GM19324 (cell line): ENCODE measurements around the gene THSD8.

Source experiments
- ATAC-seq: cut with Tn5 transposase; IDR thresholded peaks from one replicate; pipeline ENCODE4 v1.9.1; 2021; ENCODE audit warnings: mild to moderate bottlenecking, moderate library complexity; ENCODE audit not compliant: unreplicated experiment, low FRiP score

The THSD8 gene

GRCh38 chr19:12778905-12779161 lies 23.0 kb upstream of the THSD8 start:
- ATAC-seq = no peak

GRCh38 chr19:12779162-12779993 lies 22.5 kb upstream of the THSD8 start:
- no peak for ATAC-seq

DNA sequence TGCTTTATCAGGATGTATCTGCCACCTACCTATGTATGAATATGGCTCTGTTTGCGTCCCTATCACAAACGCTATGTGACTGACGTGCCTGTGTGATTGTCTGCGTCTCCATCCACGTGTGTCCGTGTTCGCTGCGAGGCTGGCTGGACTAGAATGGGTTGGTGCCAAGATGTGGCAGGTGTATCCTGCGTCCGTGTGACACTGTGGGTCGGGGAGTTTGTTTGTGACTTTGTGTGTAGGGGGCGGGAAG lies 19.8 kb upstream of the THSD8 start:
- ATAC-seq = no peak

- ATAC-seq = peak; percentile 61
Observed at GRCh38 chr19:12782424-12783290, 19.2 kb upstream of the THSD8 start.

DNA sequence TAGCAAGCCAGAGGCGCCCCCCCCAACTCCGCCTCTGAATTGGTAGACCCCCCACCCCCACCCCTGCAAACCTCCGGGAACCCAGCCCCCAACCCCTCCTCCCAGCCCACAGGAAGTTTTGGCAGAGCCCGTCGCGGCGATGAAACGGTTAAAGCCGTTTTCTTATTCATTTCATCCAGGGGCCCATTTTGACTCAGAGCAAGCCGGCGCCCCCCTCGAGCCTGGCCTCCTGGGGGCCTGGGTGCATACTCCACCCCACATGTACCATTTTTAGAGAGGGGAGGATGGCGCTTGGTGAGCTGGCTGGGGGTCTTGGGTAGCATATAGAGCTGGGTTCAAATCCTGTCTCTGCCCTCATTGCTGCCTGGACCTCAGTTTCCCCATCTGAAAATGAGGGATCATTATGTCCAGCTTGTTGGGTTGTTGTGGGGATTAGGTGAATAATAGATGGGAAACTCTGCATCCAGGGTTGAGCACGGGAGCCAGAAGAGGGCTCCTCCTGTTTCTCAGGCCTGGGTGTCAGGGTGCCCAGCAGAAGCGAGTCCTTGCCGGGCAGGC lies 18.5 kb upstream of the THSD8 start:
- ATAC-seq = no peak

DNA sequence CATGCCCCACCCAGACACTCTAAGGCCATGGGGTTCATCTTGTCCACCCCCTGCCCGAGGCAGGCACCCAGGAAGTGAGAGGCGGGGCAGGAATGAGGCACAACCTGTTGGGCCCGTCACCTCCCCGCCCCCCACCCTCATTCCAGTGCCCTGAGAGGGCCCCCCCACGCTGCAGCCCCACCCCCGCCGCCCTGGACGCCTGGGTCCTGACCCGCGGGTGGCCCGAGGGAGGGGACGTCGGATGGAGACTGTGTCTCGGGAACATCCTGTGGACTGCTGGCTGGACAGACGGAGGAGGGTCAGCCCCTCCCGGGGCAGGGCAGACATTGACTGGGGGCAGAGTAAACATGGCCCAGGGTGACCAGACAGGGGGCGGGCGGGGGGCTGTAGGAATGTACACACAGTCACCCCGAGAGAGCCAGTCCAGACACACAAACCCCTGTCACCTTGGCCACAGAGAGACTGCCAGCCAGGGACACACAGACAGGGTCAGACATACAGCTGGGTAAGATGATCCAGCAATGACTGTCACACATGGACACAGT lies 17.9 kb upstream of the THSD8 start:
- ATAC-seq = no peak

GRCh38 chr19:12784394-12784870 lies 17.4 kb upstream of the THSD8 start:
- ATAC-seq = no peak

DNA sequence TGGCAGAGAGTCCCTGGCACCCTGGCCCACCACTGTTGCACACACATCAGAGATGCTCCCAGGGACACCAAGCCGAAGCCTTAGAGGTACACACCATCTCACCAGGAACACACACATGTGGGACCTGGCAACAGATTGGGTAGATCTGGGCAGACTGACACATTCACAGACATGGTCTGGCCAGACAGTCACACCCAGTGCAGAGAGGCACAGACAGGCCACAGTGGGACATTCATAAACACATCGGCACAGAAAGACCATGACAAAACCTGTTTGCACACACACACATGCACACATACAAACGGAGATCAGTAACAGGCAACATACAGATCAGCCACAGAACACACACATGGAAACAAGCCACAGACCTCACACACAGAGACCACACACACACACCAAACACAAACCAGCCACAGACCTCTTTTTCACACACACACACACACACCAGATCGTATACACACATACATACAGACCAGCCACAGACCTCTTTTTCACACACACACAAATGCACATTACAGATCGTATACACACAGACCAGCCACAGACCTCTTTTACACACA lies 16.9 kb upstream of the THSD8 start:
- no peak for ATAC-seq

GRCh38 chr19:12785431-12786031 lies 16.3 kb upstream of the THSD8 start:
- ATAC-seq = no peak

DNA sequence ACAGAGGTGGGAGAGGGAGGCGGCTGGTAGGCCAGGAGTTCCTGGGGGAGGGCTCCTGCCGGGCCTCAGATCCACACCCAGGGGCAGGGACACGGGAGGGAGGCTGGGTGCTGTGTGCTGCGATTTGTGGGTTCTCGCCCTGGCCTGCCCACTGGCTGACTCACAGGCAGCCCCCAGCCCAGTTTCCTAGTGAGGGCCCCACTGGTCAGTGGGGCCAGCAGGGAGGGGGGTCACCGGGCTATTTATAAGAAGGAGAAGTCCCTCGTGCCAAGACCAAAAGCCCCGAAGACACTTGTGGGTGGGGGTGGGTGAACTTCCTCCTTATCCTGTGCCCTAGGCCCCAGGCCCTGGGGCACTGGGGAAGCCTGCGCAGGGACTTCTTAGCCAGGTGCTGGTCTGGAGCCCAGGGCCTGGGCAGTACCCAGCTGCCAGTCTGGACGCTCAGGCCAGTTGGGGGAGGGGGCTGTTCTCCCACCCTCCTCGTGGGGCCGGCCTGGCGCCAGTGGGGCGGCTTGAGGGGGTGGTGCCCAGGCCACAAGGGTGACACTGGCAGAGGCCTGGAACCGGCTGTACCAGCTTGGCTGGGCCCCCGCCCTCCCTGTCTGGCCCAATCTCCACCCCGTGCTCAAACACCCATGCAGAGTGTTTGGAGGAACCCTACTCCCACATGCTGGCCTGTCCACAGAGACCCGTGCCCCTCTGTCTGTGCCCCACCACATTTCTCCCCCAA lies 15.6 kb upstream of the THSD8 start:
- no peak for ATAC-seq

DNA sequence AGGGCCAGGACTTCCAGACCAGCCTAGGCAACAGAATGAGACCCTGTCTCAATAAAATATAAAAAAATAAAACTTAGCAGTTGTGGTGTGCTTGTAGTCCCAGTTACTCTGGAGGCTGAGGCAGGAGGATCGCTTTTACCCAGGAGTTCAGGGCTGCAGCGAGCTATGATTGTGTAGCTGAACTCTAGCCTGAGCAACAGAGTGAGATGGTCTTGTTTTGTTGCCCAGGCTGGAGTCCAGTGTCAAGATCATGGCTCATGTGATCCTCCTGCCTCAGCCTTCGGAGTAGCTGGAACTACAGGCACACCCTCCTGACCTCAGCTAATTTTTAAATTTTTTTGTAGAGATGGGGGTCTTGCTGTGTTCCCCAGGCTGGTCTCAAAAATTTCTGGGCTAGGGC lies 14.9 kb upstream of the THSD8 start:
- no peak for ATAC-seq

DNA sequence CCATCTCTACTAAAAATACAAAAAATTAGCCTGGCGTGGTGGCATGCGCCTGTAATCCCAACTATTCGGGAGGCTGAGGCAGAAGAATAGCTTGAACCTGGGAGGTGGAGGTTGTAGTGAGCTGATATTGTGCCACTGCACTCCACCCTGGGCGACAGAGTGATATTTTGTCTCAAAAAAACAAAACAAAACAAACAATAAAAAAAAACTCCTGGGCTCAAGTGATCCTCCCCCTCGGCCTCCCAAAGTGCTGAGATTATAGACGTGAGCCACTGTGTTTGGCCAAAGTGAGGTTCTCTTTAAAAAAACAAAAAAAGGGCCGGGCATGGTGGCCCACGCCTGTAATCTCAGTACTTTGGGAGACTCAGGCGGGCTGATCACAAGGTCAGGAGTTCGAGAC lies 14.4 kb upstream of the THSD8 start:
- no peak for ATAC-seq

DNA sequence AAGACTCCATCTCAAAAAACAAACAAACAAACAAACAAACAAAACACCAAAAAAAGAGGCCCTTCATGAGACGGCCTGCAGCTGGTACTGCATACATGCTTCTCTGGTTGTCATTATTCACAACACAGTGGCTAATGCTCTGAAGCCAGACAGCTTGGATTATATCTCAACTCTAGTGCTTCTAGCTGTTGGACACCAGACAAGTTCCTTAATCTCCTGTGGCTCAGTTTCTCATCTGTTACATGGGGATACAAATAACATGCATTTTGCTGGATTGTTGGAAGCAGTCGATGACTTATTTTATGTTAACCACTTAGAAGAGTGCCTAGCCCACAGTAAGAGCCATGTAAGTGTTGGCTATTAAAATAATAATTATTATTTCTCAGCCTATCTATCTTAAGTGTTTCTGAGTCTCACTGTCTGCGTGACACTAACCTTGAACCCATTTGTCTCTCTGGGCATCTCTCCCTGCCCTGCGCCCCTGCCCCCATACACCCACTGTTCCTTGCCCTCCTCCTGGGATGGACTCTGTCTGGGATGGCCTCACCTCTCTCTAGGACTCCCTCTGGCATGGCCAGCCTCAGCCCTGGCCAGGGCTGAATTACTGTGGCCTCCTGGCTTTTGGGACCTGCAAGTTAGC lies 13.7 kb upstream of the THSD8 start:
- ATAC-seq = no peak

- ATAC-seq = no peak
Observed at GRCh38 chr19:12788682-12789097, 13.2 kb upstream of the THSD8 start.

DNA sequence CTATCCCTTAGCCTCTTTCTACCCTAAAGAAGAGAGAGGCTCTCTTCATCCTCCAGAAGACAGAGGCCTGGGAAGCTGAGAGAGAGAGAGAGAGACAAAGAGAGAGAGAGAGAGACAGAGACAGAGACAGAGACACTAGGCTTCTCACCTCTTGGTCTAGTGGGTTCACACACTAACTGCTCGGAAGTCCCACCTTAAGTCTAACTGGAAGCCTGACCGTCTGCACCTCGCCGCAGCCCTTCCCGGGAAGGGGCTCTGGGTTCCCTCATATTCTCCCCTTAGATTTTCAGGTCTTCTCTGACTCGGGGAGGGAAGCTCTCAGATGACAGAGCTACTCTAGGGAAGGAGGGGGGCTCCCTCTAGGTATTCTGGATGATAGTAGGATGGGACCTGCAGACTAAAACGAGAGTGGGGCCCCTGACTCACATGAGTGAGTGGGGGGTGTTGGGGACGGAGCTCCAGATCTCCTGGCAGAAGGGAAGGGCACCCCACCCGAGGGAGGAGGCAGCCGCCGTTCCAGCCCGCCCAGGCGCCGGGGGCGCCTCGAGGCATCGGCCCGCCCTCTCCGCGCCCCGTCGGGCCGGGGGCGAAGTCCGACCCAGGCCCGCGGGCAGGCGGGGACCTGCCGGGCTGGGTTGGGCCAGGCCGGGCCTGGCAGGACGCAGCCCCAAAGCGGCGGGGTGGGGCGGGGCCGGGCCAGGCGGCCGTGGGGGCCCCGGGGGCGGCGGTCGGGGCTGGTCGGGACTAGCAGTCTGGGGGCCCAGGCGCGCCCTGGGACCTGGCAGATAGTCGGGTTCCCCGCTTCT lies 12.6 kb upstream of the THSD8 start:
- ATAC-seq = no peak

DNA sequence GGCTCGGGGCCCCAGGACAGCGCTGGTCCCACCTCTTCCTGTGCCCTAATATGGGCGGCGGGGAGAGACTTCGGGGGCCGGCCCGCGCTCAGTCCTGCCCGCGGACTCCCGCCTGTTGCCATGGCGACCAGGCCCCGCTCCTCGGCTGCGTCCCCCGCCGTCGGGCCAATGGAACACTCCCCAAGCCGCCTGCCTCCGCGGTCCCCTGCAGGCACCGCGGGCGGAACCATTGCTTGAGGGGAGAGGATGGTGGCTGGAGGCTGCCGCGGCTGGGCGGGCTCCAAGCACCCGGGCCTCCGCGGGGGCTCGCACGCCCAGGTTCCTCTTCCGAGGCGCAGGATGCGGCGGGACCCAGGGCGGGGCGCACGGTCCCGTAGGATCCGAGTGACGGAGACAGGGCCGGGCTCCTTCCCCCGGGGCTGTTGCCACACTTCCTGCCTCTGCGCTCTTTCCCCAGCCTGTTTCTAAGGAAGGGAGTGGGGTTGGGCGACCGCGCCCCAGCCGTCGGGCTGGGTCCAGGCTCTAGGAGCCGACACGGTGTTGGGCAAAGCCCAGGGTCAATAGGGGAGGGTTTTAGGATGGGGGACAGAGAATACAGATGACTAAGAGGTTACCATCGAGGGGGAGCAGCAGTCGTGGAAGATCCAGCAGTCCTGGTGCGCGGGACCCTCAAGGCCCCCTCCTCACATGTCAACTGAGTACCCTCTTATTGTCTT lies 11.8 kb upstream of the THSD8 start:
- peak; percentile 42 for ATAC-seq

DNA sequence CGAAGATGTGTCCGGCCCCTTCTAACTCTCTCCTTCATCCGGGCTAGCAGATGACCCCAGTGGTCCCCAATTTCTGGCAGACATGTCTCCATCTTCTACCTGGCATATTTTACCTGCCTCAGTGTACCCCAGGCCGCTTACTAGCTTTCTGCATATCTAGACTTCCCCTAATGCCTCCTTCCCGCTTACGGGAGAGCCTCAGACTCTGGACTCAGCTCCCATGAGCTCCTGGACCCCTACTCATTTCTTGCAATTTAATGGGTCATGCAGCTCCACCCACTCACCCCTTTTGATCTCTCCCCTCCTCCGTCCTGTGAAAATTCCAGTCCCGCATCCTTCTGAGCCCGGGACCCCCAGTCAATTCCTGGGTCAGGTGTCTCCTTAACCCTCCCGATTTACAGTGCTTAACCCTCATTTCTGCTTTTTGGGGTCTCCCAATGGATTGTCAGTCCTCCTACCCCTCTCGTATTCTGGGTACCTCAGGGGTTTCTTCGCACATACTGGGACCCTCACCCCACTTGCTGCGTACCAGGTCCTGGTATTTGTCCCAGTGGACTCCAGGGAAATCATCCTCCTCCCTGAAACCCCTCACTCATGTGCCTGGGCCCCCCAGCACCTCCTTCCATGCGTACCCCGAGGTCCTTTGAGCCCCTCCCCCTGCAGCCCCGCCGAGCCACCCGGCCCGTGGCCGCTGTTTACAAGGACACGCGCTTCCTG lies 11.1 kb upstream of the THSD8 start:
- no peak for ATAC-seq
